Heart left ventricle (tissue), 13 donors: ENCODE results near the gene ART3.

Experiments used
- POLR2A ChIP-seq, 2 donors: fragments of 450-650 bp; IDR thresholded peaks; one replicate each; pipeline ENCODE4 v1.6.1; 2017; ENCODE audit warnings: antibody characterized with exemption in 2 of 2, mild to moderate bottlenecking in 2 of 2, moderate library complexity in 2 of 2
- TF ChIP-seq, protein P1 (sequence below), 12 donors: fragments of 200-600 bp; sonication (generic) in 4 of 12; IDR thresholded peaks; one replicate each; pipeline versions ENCODE4 v1.5.0 to v1.8.0; 2018 to 2022; ENCODE audit warnings: antibody characterized with exemption in 12 of 12, mild to moderate bottlenecking in 5 of 12
- donor health status: ischemic (EF 13 %, LVEDD 7.1; RV severe dilation, severe dysfunction).
- donor health status: DM: no; HTN: yes; CAD: no.
- donor health status: DM: no; HTN: no; CAD: no.
- donor health status: ischemic (EF 25% LVEDD 6.9; RV normal size, moderate dysfunction).
- donor health status: ischemic (EF 25% LVEDD 5.7; RV mildly dilated, moderate dysfunction).
- donor health status: ischemic (EF 35%, LVEDD 5.7; RV mildly dilated, moderate dysfunction).
- donor health status: nonischemic (EF 11% LVEDD 7.7; RV severe dilation, severe dysfunction).
- donor health status: DM: yes; HTN: yes; CAD: no.
- donor health status: PGD.
- donor health status: ischemic (EF 29% LVEDD 5.4; RV normal size, mild dysfunction).
- donor health status: nonischemic (EF 23%, LVEDD 6.1; RV moderate dilation, normal function).

DNA sequence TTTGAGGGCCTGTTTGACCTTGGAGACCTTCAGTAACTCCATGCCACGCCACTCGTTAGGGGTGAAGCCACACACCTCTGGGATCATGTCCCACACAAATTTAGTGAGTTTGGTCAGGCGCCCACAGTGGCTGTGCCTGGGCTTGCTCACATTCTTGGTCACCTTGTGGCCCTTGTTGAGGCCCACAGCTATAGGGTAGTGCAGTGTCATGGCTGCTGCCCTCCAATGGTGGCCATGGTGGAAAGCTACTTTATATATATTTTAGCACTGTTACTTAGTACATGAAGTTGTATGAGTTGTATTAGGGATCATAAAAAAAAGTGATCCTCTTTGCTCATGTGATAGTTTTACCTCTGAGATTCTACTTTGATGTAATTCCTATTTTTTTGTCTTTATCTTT is 37.7 kb upstream of the ART3 start:
- no peak for TF ChIP-seq POLR2A (IDR thresholded peaks at IDR 0.05)
- TF ChIP-seq, protein P1, sequence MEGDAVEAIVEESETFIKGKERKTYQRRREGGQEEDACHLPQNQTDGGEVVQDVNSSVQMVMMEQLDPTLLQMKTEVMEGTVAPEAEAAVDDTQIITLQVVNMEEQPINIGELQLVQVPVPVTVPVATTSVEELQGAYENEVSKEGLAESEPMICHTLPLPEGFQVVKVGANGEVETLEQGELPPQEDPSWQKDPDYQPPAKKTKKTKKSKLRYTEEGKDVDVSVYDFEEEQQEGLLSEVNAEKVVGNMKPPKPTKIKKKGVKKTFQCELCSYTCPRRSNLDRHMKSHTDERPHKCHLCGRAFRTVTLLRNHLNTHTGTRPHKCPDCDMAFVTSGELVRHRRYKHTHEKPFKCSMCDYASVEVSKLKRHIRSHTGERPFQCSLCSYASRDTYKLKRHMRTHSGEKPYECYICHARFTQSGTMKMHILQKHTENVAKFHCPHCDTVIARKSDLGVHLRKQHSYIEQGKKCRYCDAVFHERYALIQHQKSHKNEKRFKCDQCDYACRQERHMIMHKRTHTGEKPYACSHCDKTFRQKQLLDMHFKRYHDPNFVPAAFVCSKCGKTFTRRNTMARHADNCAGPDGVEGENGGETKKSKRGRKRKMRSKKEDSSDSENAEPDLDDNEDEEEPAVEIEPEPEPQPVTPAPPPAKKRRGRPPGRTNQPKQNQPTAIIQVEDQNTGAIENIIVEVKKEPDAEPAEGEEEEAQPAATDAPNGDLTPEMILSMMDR (IDR thresholded peaks at IDR 0.05), result no peak
